OCI-LY7 (cell line): Measurements from ENCODE around the gene LDB3. TPM values are rescaled to one million over a fixed set of nuclear protein-coding genes. Genes with fewer than 3 reads are reported as not detected.
"Not testable (repeated sequence)": the region's sequence is repeated elsewhere in the genome, so short reads cannot be mapped to it uniquely, and the experiment has no call there.

ENCODE experiments used
- BruUV-seq: library from RNA; stranded (reverse); fragments of 400-500 nt; replicated peaks from 2 replicates; lab custom pipeline; 2021; lab: Mats Ljungman, UMichigan
- CTCF ChIA-PET: fragments of 300-600 bp; sonication (Branson Sonifier 250); formaldehyde crosslinking; loops from one replicate; lab custom pipeline; 2022; ENCODE audit warnings: antibody characterized with exemption; ENCODE audit not compliant: unreplicated experiment; lab: Charles Lee
- POLR2A ChIA-PET: fragments of 300-600 bp; sonication (Branson Sonifier 250); formaldehyde crosslinking; loops from one replicate; lab custom pipeline; 2022; ENCODE audit warnings: antibody characterized with exemption; lab: Charles Lee
- DNase-seq: peaks from one replicate; pipeline ENCODE4 v3.0.0-alpha.2; 2015; ENCODE audit warnings: low spot score
- H2AFZ ChIP-seq: fragments of 200-600 bp; sonication (generic), shearing (Covaris generic); 2 replicates; pipeline ENCODE4 v1.6.1; 2014; ENCODE audit warnings: mild to moderate bottlenecking, antibody characterized with exemption, low read length, moderate library complexity
- H3K27ac ChIP-seq: fragments of 200-600 bp; sonication (generic); 2 replicates; pipeline ENCODE4 v1.5.1; 2014; ENCODE audit warnings: mixed run types, low read depth, mild to moderate bottlenecking, moderate library complexity, low read length, inconsistent platforms; ENCODE audit not compliant: poor library complexity, severe bottlenecking
- H3K36me3 ChIP-seq: fragments of 200-600 bp; sonication (generic); 2 replicates; pipeline ENCODE4 v1.6.1; 2014; ENCODE audit warnings: mild to moderate bottlenecking, antibody characterized with exemption, low read length, moderate library complexity, mixed read lengths; ENCODE audit not compliant: insufficient read depth
- H3K4me1 ChIP-seq: fragments of 200-600 bp; sonication (generic); 2 replicates; pipeline ENCODE4 v1.5.1; 2014; ENCODE audit warnings: mild to moderate bottlenecking, low read length; ENCODE audit not compliant: insufficient read depth, poor library complexity, severe bottlenecking
- H3K4me2 ChIP-seq: fragments of 200-600 bp; sonication (generic); 2 replicates; pipeline ENCODE4 v1.6.1; 2014; ENCODE audit warnings: mild to moderate bottlenecking, low read length
- H3K4me3 ChIP-seq: fragments of 200-600 bp; sonication (generic); 2 replicates; pipeline ENCODE4 v1.5.1; 2014; ENCODE audit warnings: mild to moderate bottlenecking, low read depth, low read length; ENCODE audit not compliant: poor library complexity, severe bottlenecking
- H3K79me2 ChIP-seq: fragments of 200-600 bp; sonication (generic); 2 replicates; pipeline ENCODE4 v1.6.1; 2016; ENCODE audit warnings: low read depth, mild to moderate bottlenecking, low read length, moderate library complexity, mixed read lengths; ENCODE audit not compliant: insufficient read depth
- H3K9me2 ChIP-seq: fragments of 200-600 bp; sonication (generic); 2 replicates; pipeline ENCODE4 v1.6.1; 2016; ENCODE audit warnings: mild to moderate bottlenecking, low read length, mixed read lengths; ENCODE audit not compliant: insufficient read depth
- H3K9me3 ChIP-seq: fragments of 200-600 bp; sonication (generic); 2 replicates; pipeline ENCODE4 v1.6.1; 2014; ENCODE audit warnings: mild to moderate bottlenecking, mixed run types, low read length, mixed read lengths
- H4K20me1 ChIP-seq: fragments of 200-600 bp; sonication (generic); 2 replicates; pipeline ENCODE4 v1.6.1; 2014; ENCODE audit warnings: mild to moderate bottlenecking, antibody characterized with exemption, low read length, moderate library complexity, mixed read lengths; ENCODE audit not compliant: insufficient read depth
- EZH2phosphoT487 ChIP-seq: fragments of 200-600 bp; sonication (generic); IDR thresholded peaks from 2 replicates; pipeline ENCODE4 v1.6.1; 2018; ENCODE audit warnings: low read depth, borderline replicate concordance, mild to moderate bottlenecking, mixed run types, antibody characterized with exemption, low read length, moderate library complexity, mixed read lengths
- intact Hi-C: fragments of 100-400 bp; cut with micrococcal nuclease; formaldehyde crosslinking; loops from one replicate; pipeline ENCODE4 v1.10.0; 2022; ENCODE audit not compliant: unreplicated experiment
- total RNA-seq, 2 experiments: library from RNA; depleted of rRNA in 1 of 2; stranded (reverse); fragments of >200 nt in 1 of 2; shearing (Covaris generic) in 1 of 2; gene quantifications; 2 replicates each; pipeline ENCODE4 v1.2.3, GENCODE V29; 2014 to 2022
- TF ChIP-seq, protein P1 (sequence below): fragments of 200-600 bp; sonication (generic); conservative IDR thresholded peaks from 2 replicates; pipeline ENCODE4 v1.5.1; 2014; ENCODE audit warnings: mild to moderate bottlenecking, antibody characterized with exemption, low read length, moderate library complexity, mixed read lengths

LDB3 gene
- total RNA-seq, 2 experiments from 2014 or later, result 0.08 TPM; not detected in 1

DNA sequence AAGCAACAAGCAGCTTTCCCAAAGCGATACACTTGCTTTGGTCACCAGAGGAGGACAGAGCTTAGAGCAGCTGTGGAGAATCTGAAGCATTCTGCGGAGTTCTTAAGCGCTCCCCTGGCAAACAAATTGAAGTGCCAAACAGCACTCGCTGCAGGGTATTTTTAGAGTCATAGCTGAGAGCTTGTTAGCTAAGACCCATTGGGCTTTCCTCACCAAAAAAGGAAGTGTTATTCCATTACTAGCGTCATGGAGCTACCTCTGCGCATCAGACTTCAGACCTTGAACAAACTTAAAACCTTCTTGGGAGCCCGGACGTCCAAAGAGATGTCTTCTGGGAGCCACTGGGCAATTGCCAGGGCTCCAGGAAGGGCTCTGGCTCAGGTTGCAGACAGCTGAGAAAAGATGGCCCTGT lies 65.0 kb downstream of the LDB3 start:
- CTCF ChIA-PET, result no interaction called here
- no TSS peak for BruUV-seq
- no peak overlapping the region for H3K4me2 ChIP-seq

DNA sequence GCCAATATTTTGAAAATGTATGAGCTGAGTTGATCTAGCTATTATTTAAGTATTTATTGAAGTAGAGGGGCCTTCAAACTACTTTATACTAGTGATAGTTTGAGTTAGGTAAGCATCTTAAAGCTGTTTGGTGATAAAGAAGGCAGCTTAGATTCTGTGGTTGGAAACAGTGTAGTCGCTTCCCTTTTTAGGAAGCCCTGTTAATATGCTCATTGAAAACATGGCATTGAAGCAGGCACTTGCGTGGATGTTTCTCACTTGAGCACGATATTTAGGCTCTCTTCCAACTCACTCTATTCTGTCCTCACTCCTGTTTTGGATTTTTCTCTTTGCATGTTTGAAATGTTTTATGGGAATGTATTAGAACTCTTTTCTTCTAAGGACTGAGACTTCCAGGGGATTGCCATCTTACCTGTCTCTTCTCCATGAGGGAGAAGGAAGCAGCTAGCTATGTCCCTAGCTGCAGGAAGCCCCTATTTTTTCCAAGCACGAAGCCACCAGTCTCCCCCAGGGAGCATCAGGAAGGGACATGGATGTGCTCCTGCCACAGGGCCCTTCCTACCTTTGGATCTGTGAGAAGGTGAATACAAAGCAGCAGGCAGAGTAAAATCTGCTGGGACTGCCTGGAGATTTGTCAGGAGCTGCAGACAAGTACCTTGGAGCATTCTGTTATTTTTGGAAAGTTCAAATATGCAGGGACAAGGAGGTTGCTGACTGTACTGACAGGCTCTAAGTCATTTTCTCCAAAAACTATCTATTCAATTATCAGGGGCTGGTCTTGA lies 66.1 kb downstream of the LDB3 start:
- no peak for TF ChIP-seq EZH2phosphoT487
- TF ChIP-seq, protein P1, sequence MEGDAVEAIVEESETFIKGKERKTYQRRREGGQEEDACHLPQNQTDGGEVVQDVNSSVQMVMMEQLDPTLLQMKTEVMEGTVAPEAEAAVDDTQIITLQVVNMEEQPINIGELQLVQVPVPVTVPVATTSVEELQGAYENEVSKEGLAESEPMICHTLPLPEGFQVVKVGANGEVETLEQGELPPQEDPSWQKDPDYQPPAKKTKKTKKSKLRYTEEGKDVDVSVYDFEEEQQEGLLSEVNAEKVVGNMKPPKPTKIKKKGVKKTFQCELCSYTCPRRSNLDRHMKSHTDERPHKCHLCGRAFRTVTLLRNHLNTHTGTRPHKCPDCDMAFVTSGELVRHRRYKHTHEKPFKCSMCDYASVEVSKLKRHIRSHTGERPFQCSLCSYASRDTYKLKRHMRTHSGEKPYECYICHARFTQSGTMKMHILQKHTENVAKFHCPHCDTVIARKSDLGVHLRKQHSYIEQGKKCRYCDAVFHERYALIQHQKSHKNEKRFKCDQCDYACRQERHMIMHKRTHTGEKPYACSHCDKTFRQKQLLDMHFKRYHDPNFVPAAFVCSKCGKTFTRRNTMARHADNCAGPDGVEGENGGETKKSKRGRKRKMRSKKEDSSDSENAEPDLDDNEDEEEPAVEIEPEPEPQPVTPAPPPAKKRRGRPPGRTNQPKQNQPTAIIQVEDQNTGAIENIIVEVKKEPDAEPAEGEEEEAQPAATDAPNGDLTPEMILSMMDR, result no peak
- Histone ChIP-seq H2AFZ (no peak overlapping the region), H4K20me1 (no peaks in the 10 kb centered on the region), H3K9me2 (no peaks in the 10 kb centered on the region), H3K9me3 (no peaks in the 10 kb centered on the region), H3K4me2 (no peak overlapping the region), H3K4me1 (no peaks in the 10 kb centered on the region), H3K4me3 (no peak overlapping the region), H3K79me2 (no peaks in the 10 kb centered on the region), H3K27ac (no peak overlapping the region), H3K36me3 (no peaks in the 10 kb centered on the region)
- intact Hi-C loops, result no loop called here
- CTCF ChIA-PET, result no interaction called here
- POLR2A ChIA-PET, result interaction anchor here (0.7 to 1.5 kb wide), 3 partner anchors 9 to 106 kb away, joined by 3 to 7 read pairs (median 5); no protein-coding TSS in a partner anchor
- no peak for DNase-seq
- BruUV-seq, result no TSS peak

More for the DNA sequence above, 65.0 kb downstream of the LDB3 start:
- no peak overlapping the region for H2AFZ ChIP-seq
- H3K27ac ChIP-seq, result no peak overlapping the region
- H3K79me2 ChIP-seq, result no peaks in the 10 kb centered on the region
- H3K9me3 ChIP-seq, result no peaks in the 10 kb centered on the region
- H3K9me2 ChIP-seq, result no peaks in the 10 kb centered on the region
- H3K36me3 ChIP-seq, result no peaks in the 10 kb centered on the region
- no peak for DNase-seq
- H3K4me1 ChIP-seq, result no peaks in the 10 kb centered on the region
- H3K4me3 ChIP-seq, result no peak overlapping the region
- no peaks in the 10 kb centered on the region for H4K20me1 ChIP-seq
- intact Hi-C loops, result no loop called here
- TF ChIP-seq, protein P1, result no peak
- POLR2A ChIA-PET, result interaction anchor here (0.6 to 1.5 kb wide), 2 partner anchors 10 to 156 kb away, joined by 3 to 5 read pairs; no protein-coding TSS in a partner anchor

DNA sequence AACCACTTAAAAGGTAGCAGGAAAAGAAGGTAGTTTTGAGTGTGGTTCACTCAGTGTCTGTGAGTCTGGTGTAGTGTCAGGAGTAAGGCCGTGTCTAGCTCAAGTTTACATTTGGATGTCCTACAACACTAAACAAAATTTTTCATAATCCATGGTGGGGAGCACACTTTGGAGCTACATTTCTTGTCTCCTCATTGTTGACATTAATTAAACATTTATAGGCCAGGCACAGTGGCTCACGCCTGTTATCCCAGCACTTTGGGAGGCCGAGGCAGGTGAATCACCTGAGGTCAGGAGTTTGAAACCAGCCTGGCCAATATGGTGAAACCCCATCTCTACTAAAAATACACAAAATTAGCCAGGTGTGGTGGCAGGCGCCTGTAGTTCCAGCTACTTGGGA lies 67.0 kb downstream of the LDB3 start:
- not testable (repeated sequence) for DNase-seq, H3K4me2 ChIP-seq, BruUV-seq

More for the DNA sequence above, 67.0 kb downstream of the LDB3 start:
- POLR2A ChIA-PET, result interaction anchor here (0.6 to 0.8 kb wide), 2 partner anchors 14 to 103 kb away, joined by 3 read pairs; no protein-coding TSS in a partner anchor
- H3K9me3 ChIP-seq, H3K79me2 ChIP-seq, H3K36me3 ChIP-seq, H3K27ac ChIP-seq, intact Hi-C loops, H4K20me1 ChIP-seq, CTCF ChIA-PET, H3K9me2 ChIP-seq, H3K4me3 ChIP-seq, H3K4me1 ChIP-seq, H2AFZ ChIP-seq: not testable (repeated sequence)
